Type B pancreatic cell (in vitro differentiated cells): ENCODE results near the gene EPHA4. TPM values are rescaled to one million over a fixed set of nuclear protein-coding genes. Genes with fewer than 3 reads are reported as not detected.

ENCODE experiments used
- DNase-seq: peaks from one replicate; pipeline ENCODE4 v3.0.0; 2021; ENCODE audit warnings: mixed read lengths; ENCODE audit not compliant: unreplicated experiment; ENCODE audit errors: extremely low spot score
- H3K27ac Mint-ChIP-seq: 2 replicates; pipeline ENCODE4 v1.8.0; 2021; ENCODE audit warnings: mild to moderate bottlenecking, mixed read lengths
- H3K27me3 Mint-ChIP-seq: 2 replicates; pipeline ENCODE4 v1.8.0; 2021; ENCODE audit warnings: mixed read lengths
- H3K36me3 Mint-ChIP-seq: 2 replicates; pipeline ENCODE4 v1.8.0; 2021; ENCODE audit warnings: mixed read lengths
- H3K4me1 Mint-ChIP-seq: one replicate; pipeline ENCODE4 v1.8.0; 2021; ENCODE audit warnings: mixed read lengths; ENCODE audit not compliant: unreplicated experiment
- H3K4me3 Mint-ChIP-seq: 2 replicates; pipeline ENCODE4 v1.8.0; 2021; ENCODE audit warnings: mild to moderate bottlenecking, mixed read lengths
- H3K9me3 Mint-ChIP-seq: 2 replicates; pipeline ENCODE4 v1.8.0; 2021; ENCODE audit warnings: mixed read lengths
- total RNA-seq: library from RNA; stranded (reverse); gene quantifications from 2 replicates; pipeline ENCODE4 v1.2.1, GENCODE V29; 2021; ENCODE audit warnings: low replicate concordance
- TF ChIP-seq, protein P1 (sequence below): fragments of 200-600 bp; sonication (generic); conservative IDR thresholded peaks from 2 replicates; pipeline ENCODE4 v1.5.0; 2021; ENCODE audit warnings: antibody characterized with exemption, mild to moderate bottlenecking

EPHA4 gene
- total RNA-seq, 1 donor from 2014 or later, result 78.3 TPM

DNA sequence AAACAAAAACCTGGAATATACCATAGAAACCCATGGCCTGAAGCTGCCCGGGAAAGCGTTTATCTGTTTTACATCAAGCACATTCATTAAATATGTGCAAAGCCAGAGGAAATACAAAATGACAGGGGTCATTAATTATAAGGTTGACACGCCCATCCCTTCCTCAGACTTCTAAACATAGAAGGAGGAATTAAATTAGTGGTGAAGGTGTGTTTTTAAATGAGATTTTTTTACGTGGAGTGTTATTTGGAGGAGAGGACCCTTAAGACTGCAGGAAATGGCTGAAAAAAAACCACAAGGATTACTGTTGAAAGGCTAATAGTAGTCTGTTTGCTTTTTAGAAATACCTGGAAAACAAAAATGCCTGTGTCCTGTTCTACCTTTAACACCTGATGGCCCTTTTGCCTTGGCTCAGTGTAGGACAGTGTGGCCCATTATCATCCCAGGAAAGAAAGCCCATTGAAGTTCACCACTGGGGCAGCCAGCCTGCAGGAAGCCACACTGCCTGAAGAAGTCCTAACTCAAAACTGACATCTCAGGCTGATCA, 123.2 kb downstream of the EPHA4 start:
- peak overlapping the region; percentile 80 for H3K27ac Mint-ChIP-seq
- H3K9me3 Mint-ChIP-seq, result no peaks in the 10 kb centered on the region
- peaks cover 40% of the 10 kb centered on the region for H3K36me3 Mint-ChIP-seq
- TF ChIP-seq, protein P1, sequence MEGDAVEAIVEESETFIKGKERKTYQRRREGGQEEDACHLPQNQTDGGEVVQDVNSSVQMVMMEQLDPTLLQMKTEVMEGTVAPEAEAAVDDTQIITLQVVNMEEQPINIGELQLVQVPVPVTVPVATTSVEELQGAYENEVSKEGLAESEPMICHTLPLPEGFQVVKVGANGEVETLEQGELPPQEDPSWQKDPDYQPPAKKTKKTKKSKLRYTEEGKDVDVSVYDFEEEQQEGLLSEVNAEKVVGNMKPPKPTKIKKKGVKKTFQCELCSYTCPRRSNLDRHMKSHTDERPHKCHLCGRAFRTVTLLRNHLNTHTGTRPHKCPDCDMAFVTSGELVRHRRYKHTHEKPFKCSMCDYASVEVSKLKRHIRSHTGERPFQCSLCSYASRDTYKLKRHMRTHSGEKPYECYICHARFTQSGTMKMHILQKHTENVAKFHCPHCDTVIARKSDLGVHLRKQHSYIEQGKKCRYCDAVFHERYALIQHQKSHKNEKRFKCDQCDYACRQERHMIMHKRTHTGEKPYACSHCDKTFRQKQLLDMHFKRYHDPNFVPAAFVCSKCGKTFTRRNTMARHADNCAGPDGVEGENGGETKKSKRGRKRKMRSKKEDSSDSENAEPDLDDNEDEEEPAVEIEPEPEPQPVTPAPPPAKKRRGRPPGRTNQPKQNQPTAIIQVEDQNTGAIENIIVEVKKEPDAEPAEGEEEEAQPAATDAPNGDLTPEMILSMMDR, result no peak
- no peak for DNase-seq
- H3K4me3 Mint-ChIP-seq, result peak overlapping the region; percentile 23
- H3K4me1 Mint-ChIP-seq, result peaks cover 41% of the 10 kb centered on the region
- peaks cover 3% of the 10 kb centered on the region for H3K27me3 Mint-ChIP-seq

DNA sequence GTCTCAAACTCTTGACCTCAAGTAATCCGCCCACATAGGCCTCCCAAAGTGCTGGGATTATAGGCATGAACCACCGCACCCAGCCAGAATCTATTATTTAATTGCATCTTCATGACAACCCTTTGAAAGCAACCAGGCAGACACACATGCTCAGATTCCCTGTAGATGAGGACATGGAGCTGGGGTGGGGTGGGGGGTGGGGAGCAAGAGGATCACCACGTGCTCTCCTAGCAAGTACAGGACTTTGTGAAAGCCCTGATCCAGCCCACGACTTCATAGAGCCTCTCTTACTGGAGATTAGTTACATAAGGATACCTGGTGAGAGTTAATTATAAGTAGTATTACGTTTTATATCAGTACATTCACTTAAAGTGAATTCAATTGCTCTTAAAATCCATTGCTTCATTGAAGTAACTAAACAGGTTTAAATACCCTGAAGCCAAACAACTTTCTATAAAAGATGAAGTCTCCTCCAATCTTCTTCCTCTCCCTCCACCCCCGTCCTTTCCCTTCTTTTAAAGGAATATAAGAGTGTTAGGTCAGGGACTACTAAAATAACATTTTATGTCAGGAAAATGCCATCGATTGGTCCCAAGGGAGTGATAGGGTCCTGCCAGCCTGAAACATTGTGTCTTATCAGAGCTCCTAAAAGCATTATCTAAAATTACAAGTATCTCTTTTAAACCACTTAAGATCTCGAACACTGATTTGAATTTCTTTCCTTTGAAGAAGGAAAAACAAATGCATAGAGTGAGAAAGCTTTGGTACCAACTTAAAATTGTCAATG, 123.9 kb downstream of the EPHA4 start:
- Mint-ChIP-seq H3K4me3 (peak overlapping the region; percentile 23), H3K9me3 (no peaks in the 10 kb centered on the region), H3K4me1 (peaks cover 48% of the 10 kb centered on the region), H3K27ac (peak overlapping the region; percentile 80), H3K36me3 (peaks cover 41% of the 10 kb centered on the region), H3K27me3 (peaks cover 3% of the 10 kb centered on the region)
- TF ChIP-seq, protein P1, result no peak
- DNase-seq, result no peak

DNA sequence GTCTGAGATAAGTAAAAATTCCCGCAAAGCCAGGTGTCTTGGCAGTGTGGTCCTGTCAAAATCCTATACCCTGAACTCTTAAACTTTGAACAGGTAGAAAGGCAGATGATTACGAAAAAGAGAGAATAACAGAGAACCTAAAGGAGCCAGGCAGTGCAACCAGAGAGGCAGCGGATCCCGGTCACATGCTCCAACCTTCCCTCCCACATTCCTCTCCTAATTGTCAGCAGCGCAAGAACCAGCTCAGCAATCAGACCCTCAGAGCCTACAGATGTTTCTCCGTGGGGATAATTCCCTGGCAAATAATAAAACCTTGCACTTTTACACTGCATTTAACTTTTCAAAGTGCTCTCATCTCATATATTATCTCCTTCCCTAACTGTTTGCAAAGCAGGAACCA, 124.8 kb downstream of the EPHA4 start:
- TF ChIP-seq, protein P1, result no peak
- Mint-ChIP-seq H3K9me3 (no peaks in the 10 kb centered on the region), H3K27ac (peak overlapping the region; percentile 76), H3K27me3 (peaks cover 1% of the 10 kb centered on the region), H3K4me1 (peaks cover 47% of the 10 kb centered on the region), H3K36me3 (peaks cover 39% of the 10 kb centered on the region), H3K4me3 (peak overlapping the region; percentile 32)
- DNase-seq, result no peak

DNA sequence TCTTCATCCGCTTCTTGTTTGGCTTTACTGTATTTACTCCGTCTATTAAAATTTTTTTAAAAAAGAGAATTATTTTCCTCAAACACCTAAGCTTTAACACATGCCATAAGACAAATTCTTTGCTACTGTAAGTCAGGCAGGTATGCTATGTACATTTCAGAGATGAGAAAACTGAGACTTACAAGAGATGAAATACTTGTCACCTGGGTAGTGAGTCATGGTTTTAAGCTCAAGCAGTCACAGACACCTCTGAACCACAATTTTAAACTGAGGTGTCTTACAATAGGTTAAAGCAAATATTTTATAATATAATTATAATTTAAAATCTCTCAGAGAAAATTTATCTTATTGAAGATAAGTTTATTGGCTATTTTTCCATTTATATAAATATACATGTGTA, 126.0 kb downstream of the EPHA4 start:
- Mint-ChIP-seq H3K9me3 (no peaks in the 10 kb centered on the region), H3K27me3 (no peaks in the 10 kb centered on the region), H3K36me3 (peaks cover 38% of the 10 kb centered on the region), H3K27ac (no peak overlapping the region), H3K4me3 (no peak overlapping the region), H3K4me1 (peaks cover 40% of the 10 kb centered on the region)
- TF ChIP-seq, protein P1, result no peak
- DNase-seq, result no peak

DNA sequence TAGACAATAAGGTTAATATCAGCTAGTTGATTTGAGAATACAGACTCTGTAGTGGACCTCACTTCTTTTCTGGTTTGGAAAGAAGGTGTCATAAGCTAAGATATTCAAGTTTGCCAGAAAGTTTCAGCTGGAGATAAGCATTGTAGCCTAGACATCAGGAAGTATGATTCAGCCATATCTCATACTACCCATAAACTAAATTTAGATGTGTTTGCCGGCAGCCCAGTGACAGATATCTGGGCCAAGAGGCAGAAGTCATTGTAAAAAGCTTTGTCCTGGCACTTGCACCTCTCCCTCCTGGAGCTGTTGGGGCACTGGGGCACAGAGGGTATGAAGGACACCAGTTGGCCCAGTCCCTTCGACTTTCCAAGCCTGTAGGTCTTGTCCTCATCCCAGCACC, 128.0 kb downstream of the EPHA4 start:
- TF ChIP-seq, protein P1, result no peak
- peaks cover 36% of the 10 kb centered on the region for H3K4me1 Mint-ChIP-seq
- no peak for DNase-seq
- H3K36me3 Mint-ChIP-seq, result peaks cover 45% of the 10 kb centered on the region
- H3K27ac Mint-ChIP-seq, result no peak overlapping the region
- H3K27me3 Mint-ChIP-seq, result no peaks in the 10 kb centered on the region
- no peak overlapping the region for H3K4me3 Mint-ChIP-seq
- H3K9me3 Mint-ChIP-seq, result no peaks in the 10 kb centered on the region
